Posterior cingulate gyrus (tissue), 11 donors: ENCODE measurements around the gene OR14I1.
"Not testable (repeated sequence)": the region's sequence is repeated elsewhere in the genome, so short reads cannot be mapped to it uniquely, and the experiment has no call there.

Source experiments
- DNase-seq, 10 donors: peaks; one replicate each; pipeline versions ENCODE4 v3.0.0 to v3.0.0-alpha.2; 2020 to 2021; ENCODE audit warnings: mixed read lengths in 3 of 10
- intact Hi-C: fragments of 100-400 bp; cut with DNase I; formaldehyde crosslinking; loops from one replicate; pipeline ENCODE4 v1.15.1; 2023

OR14I1 gene

DNA sequence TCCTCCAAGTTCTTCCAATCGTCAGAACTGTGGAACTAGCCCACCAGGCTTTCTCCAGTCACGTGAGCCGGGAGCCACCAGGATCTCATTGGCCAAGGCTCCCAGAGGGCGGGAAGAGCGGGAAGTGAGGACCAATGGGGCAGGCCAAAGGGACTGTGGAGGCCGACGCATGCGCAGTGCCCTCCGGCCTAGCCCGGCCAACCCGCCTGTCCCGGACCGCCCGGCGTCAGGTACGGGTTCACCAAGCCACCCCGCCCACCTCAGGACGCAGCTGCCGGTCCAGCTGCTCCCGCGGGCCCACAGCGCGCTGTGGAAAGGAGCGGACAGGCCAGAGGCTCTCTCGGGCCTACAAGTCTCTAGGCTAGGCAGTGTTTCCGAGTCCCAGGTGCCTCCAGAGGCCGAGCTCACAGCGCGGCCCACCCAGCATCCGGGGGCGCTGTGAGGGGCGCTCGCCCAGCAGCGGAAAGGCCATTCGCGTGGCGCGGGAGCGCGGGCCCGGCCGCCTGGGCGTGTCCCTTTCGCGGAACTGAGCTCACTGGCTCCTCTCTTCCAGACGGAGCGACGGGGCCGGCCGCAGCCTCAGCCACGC lies 10.9 kb downstream of the OR14I1 start:
- peak in 2 of 10 donors; percentile 72 to 83 for DNase-seq
- intact Hi-C loops = no loop called here

DNA sequence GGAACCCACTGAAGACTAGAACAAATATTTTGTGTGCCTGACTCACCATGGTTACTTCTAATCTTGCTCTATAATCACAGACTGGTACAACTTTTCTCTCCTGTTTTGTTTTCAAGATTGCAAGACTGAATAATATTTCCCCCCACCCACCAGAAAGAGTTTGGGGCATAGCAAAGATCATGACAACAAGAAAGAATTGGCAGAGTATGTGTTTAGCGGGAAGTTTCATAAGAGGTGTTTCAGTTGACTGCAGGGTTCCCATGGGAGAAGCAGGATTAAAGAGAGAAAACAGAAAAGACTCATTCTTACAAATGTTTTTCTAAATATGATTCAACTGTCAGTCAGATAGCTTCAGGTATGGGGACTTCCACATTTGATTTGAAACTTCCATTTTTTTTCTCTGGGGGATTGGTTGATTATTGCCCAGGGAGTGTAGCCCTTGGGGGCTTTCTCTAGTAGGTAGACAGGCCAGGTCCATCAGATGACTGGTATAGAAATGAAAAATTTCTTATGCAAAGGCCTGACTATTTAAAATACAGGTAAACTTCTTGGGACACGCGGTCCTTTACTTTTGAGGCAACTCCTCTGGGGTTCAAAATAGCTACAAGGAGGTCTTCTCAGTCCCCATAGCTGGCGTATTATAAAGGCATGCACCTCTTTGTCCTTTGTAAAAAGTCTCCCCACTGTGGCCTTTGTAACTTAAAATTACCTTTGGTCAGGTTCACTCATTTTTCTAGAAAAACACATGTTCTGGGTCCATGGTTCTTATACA lies 13.9 kb downstream of the OR14I1 start:
- intact Hi-C loops = no loop called here
- no peak for DNase-seq

DNA sequence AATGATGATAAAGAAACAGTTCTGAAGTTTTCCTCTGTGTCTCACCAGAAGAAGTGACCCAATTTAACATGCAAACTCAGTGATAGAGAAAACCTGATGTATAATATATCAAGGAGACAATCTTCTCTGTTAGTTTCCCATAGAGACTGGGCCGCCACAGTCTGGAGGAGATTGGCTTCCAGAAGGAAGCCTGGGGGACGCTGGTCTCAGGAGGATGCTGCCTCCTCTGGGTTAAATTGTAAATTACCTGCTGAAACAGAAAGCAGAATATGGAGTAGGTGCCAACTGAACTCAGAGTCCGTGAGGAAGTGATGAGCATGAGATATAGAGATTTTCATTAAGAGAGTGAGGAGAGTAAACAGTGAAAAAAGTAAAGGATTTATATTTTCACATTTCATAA lies 15.8 kb downstream of the OR14I1 start:
- DNase-seq = no peak
- intact Hi-C loops = no loop called here

DNA sequence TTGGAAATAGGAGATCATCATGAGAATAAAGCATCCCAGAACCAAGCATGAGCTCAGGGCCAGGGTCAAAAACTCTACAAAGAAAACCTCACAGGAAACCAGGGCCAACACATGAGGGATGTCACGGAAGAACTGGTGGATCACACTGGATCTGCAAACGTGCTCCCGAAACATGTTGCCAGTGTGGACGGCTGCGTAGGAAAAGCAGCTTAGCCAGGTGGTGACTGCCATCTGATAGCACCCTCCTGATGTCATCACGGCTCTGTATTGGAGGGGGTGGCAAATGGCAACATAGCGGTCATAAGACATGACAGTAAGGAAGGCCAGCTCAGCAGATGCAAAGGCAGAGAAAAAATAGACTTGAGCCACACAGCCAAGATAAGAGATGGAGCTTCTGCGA lies 20.9 kb downstream of the OR14I1 start:
- DNase-seq = peak in 1 of 10 donors; percentile 55
- intact Hi-C loops = no loop called here

DNA sequence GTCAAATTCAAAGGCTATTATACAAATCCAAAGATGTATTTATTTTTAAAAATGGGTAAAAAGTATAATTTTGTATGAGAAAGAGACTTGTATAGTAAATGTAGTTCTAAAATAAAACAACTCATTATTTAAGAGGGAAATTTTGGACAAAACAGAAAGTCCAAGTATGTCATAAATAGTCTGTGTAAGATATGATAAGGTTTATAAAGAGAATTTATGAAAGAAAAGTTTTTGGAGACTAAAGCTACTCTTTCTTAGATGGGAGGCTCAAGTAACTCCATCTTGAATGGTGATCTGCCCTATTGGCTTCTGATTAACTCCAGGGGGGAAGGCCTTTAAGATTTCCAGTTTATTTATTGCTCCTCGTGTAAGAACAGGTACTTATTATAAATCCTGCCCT lies 32.6 kb downstream of the OR14I1 start:
- no peak for DNase-seq
- intact Hi-C loops = no loop called here

DNA sequence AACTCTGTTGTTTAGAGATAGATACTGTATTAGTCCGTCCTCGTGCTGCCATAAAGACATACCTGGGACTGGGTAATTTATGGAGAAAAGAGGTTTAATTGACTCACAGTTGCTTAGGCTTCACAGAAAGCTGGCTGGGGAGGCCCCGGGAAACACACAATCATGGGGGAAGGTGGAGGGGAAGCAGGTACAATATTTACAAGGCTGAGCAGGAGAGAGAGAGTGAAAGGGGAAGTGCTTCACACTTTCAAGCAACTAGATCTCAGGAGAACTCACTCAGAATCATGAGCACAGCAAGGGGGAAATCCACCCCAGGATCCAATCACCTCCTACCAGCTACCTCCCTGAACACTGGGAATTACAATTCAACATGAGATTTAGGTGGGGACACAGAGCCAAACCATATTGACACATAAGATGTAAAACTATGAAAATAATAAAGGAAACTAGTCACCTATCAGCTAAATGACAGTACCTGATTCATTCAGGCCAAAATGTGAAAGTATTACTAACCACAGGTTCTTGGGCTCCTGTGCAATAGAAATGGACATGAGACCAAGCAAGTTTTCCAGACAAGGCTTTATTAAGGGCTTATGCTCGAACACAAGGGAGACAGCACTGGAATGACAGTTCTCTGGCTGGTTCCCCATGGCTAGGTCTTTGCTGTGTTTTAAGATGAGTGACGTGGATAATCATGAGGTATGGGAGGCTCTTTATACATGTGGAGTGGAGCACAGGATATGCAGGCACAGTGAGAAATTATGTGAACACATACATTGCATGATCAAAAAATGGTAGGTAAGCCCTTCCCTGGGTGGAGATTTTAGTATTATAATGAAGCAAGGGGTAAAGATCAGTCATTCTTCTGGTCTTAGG lies 38.9 kb downstream of the OR14I1 start:
- intact Hi-C loops, DNase-seq: not testable (repeated sequence)

DNA sequence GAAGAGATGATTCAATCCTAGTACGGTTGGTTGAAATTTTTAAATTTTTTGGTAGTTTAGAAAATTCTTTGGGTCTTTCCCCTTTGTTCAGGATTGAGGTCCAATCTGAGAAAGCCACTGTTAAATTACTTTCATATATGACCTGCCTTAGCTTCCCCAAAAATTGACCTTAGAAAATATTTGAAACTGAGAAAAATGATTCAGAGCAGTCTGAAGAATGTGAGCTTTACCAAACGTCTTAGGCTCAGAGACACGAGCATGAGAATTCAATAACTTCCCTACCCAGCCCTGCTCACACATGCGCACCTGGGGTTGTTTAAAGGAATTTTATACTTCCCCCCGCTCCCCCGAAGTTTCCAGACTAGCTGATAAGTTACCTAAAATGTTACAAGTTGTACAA lies 45.8 kb downstream of the OR14I1 start:
- intact Hi-C loops, DNase-seq: not testable (repeated sequence)

DNA sequence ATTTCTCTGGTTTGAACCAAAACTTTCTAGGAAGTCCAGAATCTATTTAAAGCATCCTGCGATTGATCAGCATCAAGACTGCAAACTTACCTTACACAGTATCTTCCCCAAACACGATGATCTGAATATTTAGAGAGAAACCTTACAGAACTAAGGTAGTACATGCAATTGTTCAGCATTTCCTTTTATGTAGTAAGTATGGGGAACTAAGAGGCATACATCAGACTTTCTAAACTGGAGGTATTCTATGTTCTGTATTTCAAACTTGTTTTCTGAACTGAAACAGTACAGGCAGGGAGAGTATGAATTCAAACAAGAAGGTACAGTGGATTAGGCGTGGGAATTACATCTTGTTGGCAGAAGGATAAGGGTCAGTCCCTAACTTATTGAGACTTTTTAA lies 47.2 kb downstream of the OR14I1 start, which contains the start of gene OR2T27:
TSS of gene OR2T27 (minus strand) at position 175 of the 400 bp plus-strand sequence. CDS start 4,644 bp downstream, outside the sequence.
- not testable (repeated sequence) for DNase-seq

More for the DNA sequence above, 47.2 kb downstream of the OR14I1 start, which contains the start of gene OR2T27:
- intact Hi-C loops = not testable (repeated sequence)
